ENCODE results near the gene SNX2. TPM values are rescaled to one million over a fixed set of nuclear protein-coding genes. Genes with fewer than 3 reads are reported as not detected.

Gene SNX2
- total RNA-seq, result 100 to 1,000 TPM in 1 of 4 donors, 10 to 100 TPM in 3; 27.3 to 337 (median 69.6) TPM

GRCh38 chr5:122774861-122775549 is at the start of gene SNX2:
Gene SNX2 (plus strand): TSS chr5:122775080. CDS start chr5:122775104, 24 bp downstream.
- 0 to 1% methylated on average over 2 to 51 of the region's 67 CpGs for WGBS, 2 donors (ENCODE audit: low coverage in 1 of 2)

GRCh38 chr5:122727112-122727541 is 47.8 kb upstream of the SNX2 start:
- Histone ChIP-seq H3K27me3 (no peaks in the 10 kb centered on the region), H3K36me3 (no peaks in the 10 kb centered on the region), H3K27ac (no peak overlapping the region), H3K4me1 (no peaks in the 10 kb centered on the region), H3K4me3 (no peak overlapping the region), H3K9me3 (no peaks in the 10 kb centered on the region)
- 50 to 72% methylated on average over 4 of the region's 4 CpGs for WGBS, 2 donors (ENCODE audit: low coverage in 1 of 2)
- TF ChIP-seq EP300 (IDR thresholded peaks at IDR 0.05; ENCODE audit: low read depth) (no peak), CTCF (IDR thresholded peaks at IDR 0.05) (no peak), POLR2AphosphoS5 (IDR thresholded peaks at IDR 0.05) (no peak), POLR2A (IDR thresholded peaks at IDR 0.05) (no peak)
- DNase-seq, result no peak
- intact Hi-C loops (cut with DNase I; ENCODE audit: low total_unique reads) (no loop called here), in situ Hi-C loops (cut with MboI; ENCODE audit: low pct_ligation_motif_present in 1 of 4, low pct_unique_long_range_greater_than_20kb in 1 of 4, low sequenced_read_pairs in 3 of 4) (no loop called here)

More at GRCh38 chr5:122774861-122775549, at the start of gene SNX2:
- in situ Hi-C loops (cut with MboI; ENCODE audit: low pct_ligation_motif_present in 1 of 4, low pct_unique_long_range_greater_than_20kb in 1 of 4, low sequenced_read_pairs in 3 of 4), result no loop called here
- peak; percentile 96 for DNase-seq
- Histone ChIP-seq H3K4me3 (peak within 1 kb of the TSS; percentile 58 to 91 (median 86)), H3K9me3 (no peaks in the 10 kb centered on the region), H3K4me1 (peaks cover 6 to 39% (median 16%) of the 10 kb centered on the region in 4 donors), H3K36me3 (no peaks in the 10 kb centered on the region), H3K27me3 (no peaks in the 10 kb centered on the region), H3K27ac (peak within 1 kb of the TSS; percentile 83 to 91 (median 88))
- TF ChIP-seq POLR2A (IDR thresholded peaks at IDR 0.05) (peak; percentile 78), CTCF (IDR thresholded peaks at IDR 0.05) (peak in 4 of 5 experiments; percentile 12 to 46 (median 26)), EP300 (IDR thresholded peaks at IDR 0.05; ENCODE audit: low read depth) (no peak), POLR2AphosphoS5 (IDR thresholded peaks at IDR 0.05) (peak; percentile 87 to 91 (median 88))
- intact Hi-C loops (cut with DNase I; ENCODE audit: low total_unique reads), result no loop called here

- in situ Hi-C loops (cut with MboI; ENCODE audit: low pct_ligation_motif_present in 1 of 4, low pct_unique_long_range_greater_than_20kb in 1 of 4, low sequenced_read_pairs in 3 of 4), result no loop called here
- 79 to 100% methylated on average over 1 of the region's 1 CpG for WGBS, 2 donors (ENCODE audit: low coverage in 1 of 2)
- no peak for TF ChIP-seq POLR2AphosphoS5 (IDR thresholded peaks at IDR 0.05)
- no peak for TF ChIP-seq CTCF (IDR thresholded peaks at IDR 0.05)
- TF ChIP-seq EP300 (IDR thresholded peaks at IDR 0.05; ENCODE audit: low read depth), result no peak
- TF ChIP-seq POLR2A (IDR thresholded peaks at IDR 0.05), result no peak
These were observed 44.8 kb upstream of the SNX2 start for GRCh38 chr5:122730037-122730436.

GRCh38 chr5:122730456-122730855 is 44.4 kb upstream of the SNX2 start:
- no peak overlapping the region for H3K27ac ChIP-seq
- no peaks in the 10 kb centered on the region for H3K4me1 ChIP-seq
- H3K9me3 ChIP-seq, result no peaks in the 10 kb centered on the region
- WGBS, 2 donors (ENCODE audit: low coverage in 1 of 2), result 100% methylated on average over 1 of the region's 1 CpG; no CpG with 5 or more reads in 1 of the 2 donors
- H3K4me3 ChIP-seq, result no peak overlapping the region
- no peaks in the 10 kb centered on the region for H3K27me3 ChIP-seq
- intact Hi-C loops (cut with DNase I; ENCODE audit: low total_unique reads), result no loop called here
- in situ Hi-C loops (cut with MboI; ENCODE audit: low pct_ligation_motif_present in 1 of 4, low pct_unique_long_range_greater_than_20kb in 1 of 4, low sequenced_read_pairs in 3 of 4), result no loop called here
- no peaks in the 10 kb centered on the region for H3K36me3 ChIP-seq
- DNase-seq, result no peak
- TF ChIP-seq CTCF (IDR thresholded peaks at IDR 0.05) (no peak), POLR2AphosphoS5 (IDR thresholded peaks at IDR 0.05) (no peak), POLR2A (IDR thresholded peaks at IDR 0.05) (no peak)

More at GRCh38 chr5:122730037-122730436, 44.8 kb upstream of the SNX2 start:
- no peak overlapping the region for H3K4me3 ChIP-seq
- no peaks in the 10 kb centered on the region for H3K4me1 ChIP-seq
- H3K27ac ChIP-seq, result no peak overlapping the region
- no peaks in the 10 kb centered on the region for H3K36me3 ChIP-seq
- intact Hi-C loops (cut with DNase I; ENCODE audit: low total_unique reads), result no loop called here
- no peaks in the 10 kb centered on the region for H3K27me3 ChIP-seq
- H3K9me3 ChIP-seq, result no peaks in the 10 kb centered on the region
- no peak for DNase-seq
